T-cell (primary cell): ENCODE measurements around the gene DLG2. TPM values are rescaled to one million over a fixed set of nuclear protein-coding genes. Genes with fewer than 3 reads are reported as not detected.

ENCODE experiments used
- ATAC-seq, 4 experiments: fragments of 200-7000 bp in 3 of 4; fragments of 150-1000 bp in 1 of 4; cut with Tn5 transposase; replicated peaks in 1 of 4; 1 replicate in 3 of 4; 2 replicates in 1 of 4; pipeline ENCODE4 v1.10.0; 2021; ENCODE audit warnings: moderate library complexity in 3 of 4, mild to moderate bottlenecking in 2 of 4, moderate number of reproducible peaks in 1 of 4
- CTCF ChIA-PET, 2 donors: fragments of 300-600 bp; sonication (Branson Sonifier 250); formaldehyde crosslinking; loops; one replicate each; lab custom pipeline; 2022; ENCODE audit warnings: antibody characterized with exemption in 2 of 2; lab: Charles Lee
- POLR2A ChIA-PET, 2 donors: fragments of 300-600 bp; sonication (Branson Sonifier 250); formaldehyde crosslinking; loops; one replicate each; lab custom pipeline; 2022; ENCODE audit warnings: antibody characterized with exemption in 2 of 2; lab: Charles Lee
- DNase-seq, 35 experiments: peaks; one replicate each; pipeline versions ENCODE4 v3.0.0 to v3.0.0-alpha.2; 2013 to 2023
- H3K27ac ChIP-seq: one replicate; pipeline ENCODE4 v1.5.1; 2013; ENCODE audit warnings: low read length
- H3K27me3 ChIP-seq, 2 experiments: replicated peaks in 1 of 2; 1 replicate in 1 of 2; 2 replicates in 1 of 2; pipeline versions ENCODE4 v1.6.1 to v1.7.0; 2013; ENCODE audit warnings: low read length in 1 of 2, mixed read lengths in 1 of 2; ENCODE audit not compliant: control insufficient read depth in 2 of 2, insufficient read depth in 2 of 2; ENCODE audit errors: extremely low read depth in 1 of 2
- H3K36me3 ChIP-seq, 2 donors: 1 replicate in 1 of 2; 2 replicates in 1 of 2; pipeline versions ENCODE4 v1.6.1 to v1.7.0; 2013; ENCODE audit warnings: low read length in 1 of 2; ENCODE audit not compliant: control insufficient read depth in 2 of 2, insufficient read depth in 1 of 2; ENCODE audit errors: extremely low read depth in 1 of 2
- H3K4me1 ChIP-seq, 2 experiments: 1 replicate in 1 of 2; 2 replicates in 1 of 2; pipeline versions ENCODE4 v1.6.1 to v1.7.0; 2013; ENCODE audit warnings: low read length in 2 of 2, mixed read lengths in 1 of 2; ENCODE audit not compliant: insufficient read depth in 2 of 2, control insufficient read depth in 1 of 2; ENCODE audit errors: extremely low read depth in 1 of 2
- H3K4me3 ChIP-seq, 2 donors: 1 replicate in 1 of 2; 2 replicates in 1 of 2; pipeline versions ENCODE4 v1.5.1 to v1.7.0; 2013; ENCODE audit warnings: mild to moderate bottlenecking in 2 of 2, low read length in 1 of 2, moderate library complexity in 1 of 2; ENCODE audit not compliant: control insufficient read depth in 1 of 2; ENCODE audit errors: extremely low read depth in 1 of 2
- H3K9me3 ChIP-seq: 2 replicates; pipeline ENCODE4 v1.7.0; 2013
- H3K27ac Mint-ChIP-seq, 2 donors: one replicate each; pipeline ENCODE4 v1.8.0; 2020 to 2021; ENCODE audit warnings: mild to moderate bottlenecking in 2 of 2, mixed read lengths in 2 of 2
- H3K27me3 Mint-ChIP-seq, 2 donors: one replicate each; pipeline ENCODE4 v1.8.0; 2021 to 2022; ENCODE audit warnings: mixed read lengths in 2 of 2
- H3K36me3 Mint-ChIP-seq: one replicate; pipeline ENCODE4 v1.8.0; 2021; ENCODE audit warnings: mixed read lengths
- H3K4me1 Mint-ChIP-seq, 3 donors: one replicate each; pipeline ENCODE4 v1.8.0; 2020 to 2022; ENCODE audit warnings: mixed read lengths in 3 of 3, mild to moderate bottlenecking in 1 of 3
- H3K4me3 Mint-ChIP-seq, 3 donors: one replicate each; pipeline ENCODE4 v1.8.0; 2020 to 2022; ENCODE audit warnings: mild to moderate bottlenecking in 3 of 3, mixed read lengths in 3 of 3, moderate library complexity in 3 of 3
- H3K9me3 Mint-ChIP-seq, 3 donors: one replicate each; pipeline ENCODE4 v1.8.0; 2020 to 2022; ENCODE audit warnings: mixed read lengths in 3 of 3
- WGBS: methylation state at CpG from one replicate; pipeline ENCODE4 v1.1.5; 2013; ENCODE audit warnings: missing lambda C conversion rate; ENCODE audit not compliant: insufficient coverage; 5-methylcytosine and 5-hydroxymethylcytosine counted together
- total RNA-seq, 35 experiments: library from RNA in 6 of 35; stranded (reverse) in 6 of 35; fragments of 120-200 nt in 1 of 35; gene quantifications; one replicate each; pipeline versions ENCODE4 v1.2.1 to v1.2.4 and lab custom pipeline; 2013 to 2026

DLG2 gene
- total RNA-seq, 5 donors from 2014 or later (not counting 1 experiment from before 2014, with no cell fraction given): 2.3 to 4.1 (median 2.9) TPM

DNA sequence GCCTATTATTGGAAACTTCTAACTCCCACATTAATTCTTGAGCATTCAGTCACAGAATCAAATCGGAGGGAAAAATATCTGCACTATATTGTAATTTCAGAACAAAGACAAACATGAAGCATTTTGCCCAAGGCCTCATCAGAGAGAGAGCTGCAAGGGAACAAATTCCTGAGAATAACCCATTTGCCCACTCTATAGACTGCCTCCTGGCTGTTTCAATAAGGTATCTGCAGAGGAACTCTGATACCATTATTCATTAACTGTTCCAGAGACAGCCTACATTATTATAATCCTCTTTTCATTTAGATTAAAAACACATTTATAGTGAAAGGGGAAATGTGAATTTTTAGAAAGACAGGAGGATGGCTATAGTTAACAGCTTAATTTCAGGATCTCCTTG is 663.9 kb downstream of the DLG2 start:
- H3K27me3 Mint-ChIP-seq: no peaks in the 10 kb centered on the region
- no peaks in the 10 kb centered on the region for H3K4me1 ChIP-seq
- CTCF ChIA-PET: no interaction called here
- no peaks in the 10 kb centered on the region for H3K9me3 ChIP-seq
- no peak overlapping the region for H3K4me3 ChIP-seq
- ATAC-seq (no peak), DNase-seq (no peak)
- WGBS: 100% methylated on average over 1 of the region's 1 CpG
- H3K36me3 ChIP-seq: no peaks in the 10 kb centered on the region
- no peak overlapping the region for H3K27ac Mint-ChIP-seq
- no peaks in the 10 kb centered on the region for H3K27me3 ChIP-seq
- peaks cover 10 to 36% (median 21%) of the 10 kb centered on the region in 3 donors for H3K9me3 Mint-ChIP-seq
- no peaks in the 10 kb centered on the region for H3K36me3 Mint-ChIP-seq
- H3K4me3 Mint-ChIP-seq: no peak overlapping the region
- POLR2A ChIA-PET: no interaction called here
- no peak overlapping the region for H3K27ac ChIP-seq
- no peaks in the 10 kb centered on the region for H3K4me1 Mint-ChIP-seq

DNA sequence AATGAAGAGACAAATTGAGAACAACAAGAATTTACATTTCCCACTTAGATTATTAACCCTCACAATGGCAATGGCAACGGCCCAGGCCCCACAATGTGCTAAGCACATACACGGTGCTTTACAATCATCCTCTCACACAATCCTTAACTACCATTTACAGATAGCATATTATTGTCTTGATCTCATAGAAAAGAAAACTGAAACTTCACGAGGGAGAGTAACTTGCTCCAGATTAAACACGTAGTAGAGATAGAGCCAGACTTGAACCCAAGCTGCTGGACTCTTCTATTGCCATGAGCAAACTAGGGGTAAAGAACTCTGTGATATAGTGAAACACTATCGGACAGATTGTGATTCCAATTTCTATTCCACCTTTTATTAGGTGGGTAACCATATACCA is 665.1 kb downstream of the DLG2 start:
- H3K9me3 Mint-ChIP-seq: peaks cover 10 to 30% (median 24%) of the 10 kb centered on the region in 3 donors
- no peak overlapping the region for H3K27ac Mint-ChIP-seq
- Histone ChIP-seq H3K9me3 (no peaks in the 10 kb centered on the region), H3K36me3 (no peaks in the 10 kb centered on the region), H3K27ac (no peak overlapping the region), H3K4me3 (no peak overlapping the region), H3K4me1 (no peaks in the 10 kb centered on the region), H3K27me3 (no peaks in the 10 kb centered on the region)
- POLR2A ChIA-PET: no interaction called here
- CTCF ChIA-PET: no interaction called here
- H3K36me3 Mint-ChIP-seq: no peaks in the 10 kb centered on the region
- no peak for DNase-seq
- H3K4me3 Mint-ChIP-seq: no peak overlapping the region
- ATAC-seq: no peak
- no peaks in the 10 kb centered on the region for H3K4me1 Mint-ChIP-seq
- 67% methylated on average over 1 of the region's 5 CpGs for WGBS
- H3K27me3 Mint-ChIP-seq: no peaks in the 10 kb centered on the region

DNA sequence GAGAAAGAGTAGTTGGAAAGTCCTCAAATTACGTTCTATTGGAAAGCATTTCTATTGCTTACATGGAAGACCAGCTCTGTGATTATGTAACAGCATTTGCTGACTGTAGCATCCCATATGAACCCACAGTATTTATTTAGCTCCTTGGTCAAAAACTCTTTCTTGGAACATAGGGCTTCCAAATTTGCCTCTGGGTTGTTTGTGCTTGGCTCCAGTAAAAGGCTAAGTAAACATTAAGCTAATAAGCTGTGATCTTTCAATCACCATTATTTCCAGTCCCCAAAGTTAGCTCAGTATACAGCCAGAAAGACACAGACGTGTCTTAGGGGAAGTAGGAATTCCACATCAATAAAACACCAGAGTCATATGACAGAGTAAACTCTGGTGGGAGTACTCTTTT is 668.8 kb downstream of the DLG2 start:
- Mint-ChIP-seq H3K4me3 (no peak overlapping the region), H3K27ac (no peak overlapping the region), H3K36me3 (no peaks in the 10 kb centered on the region), H3K4me1 (no peaks in the 10 kb centered on the region), H3K9me3 (peaks cover 6 to 29% (median 27%) of the 10 kb centered on the region in 3 donors), H3K27me3 (no peaks in the 10 kb centered on the region)
- no peak overlapping the region for H3K27ac ChIP-seq
- ChIA-PET POLR2A (no interaction called here), CTCF (no interaction called here)
- no CpG with 5 or more reads among the region's 2 CpGs for WGBS
- H3K4me1 ChIP-seq: no peaks in the 10 kb centered on the region
- no peaks in the 10 kb centered on the region for H3K9me3 ChIP-seq
- no peaks in the 10 kb centered on the region for H3K36me3 ChIP-seq
- no peaks in the 10 kb centered on the region for H3K27me3 ChIP-seq
- no peak for DNase-seq
- ATAC-seq: no peak
- H3K4me3 ChIP-seq: no peak overlapping the region

DNA sequence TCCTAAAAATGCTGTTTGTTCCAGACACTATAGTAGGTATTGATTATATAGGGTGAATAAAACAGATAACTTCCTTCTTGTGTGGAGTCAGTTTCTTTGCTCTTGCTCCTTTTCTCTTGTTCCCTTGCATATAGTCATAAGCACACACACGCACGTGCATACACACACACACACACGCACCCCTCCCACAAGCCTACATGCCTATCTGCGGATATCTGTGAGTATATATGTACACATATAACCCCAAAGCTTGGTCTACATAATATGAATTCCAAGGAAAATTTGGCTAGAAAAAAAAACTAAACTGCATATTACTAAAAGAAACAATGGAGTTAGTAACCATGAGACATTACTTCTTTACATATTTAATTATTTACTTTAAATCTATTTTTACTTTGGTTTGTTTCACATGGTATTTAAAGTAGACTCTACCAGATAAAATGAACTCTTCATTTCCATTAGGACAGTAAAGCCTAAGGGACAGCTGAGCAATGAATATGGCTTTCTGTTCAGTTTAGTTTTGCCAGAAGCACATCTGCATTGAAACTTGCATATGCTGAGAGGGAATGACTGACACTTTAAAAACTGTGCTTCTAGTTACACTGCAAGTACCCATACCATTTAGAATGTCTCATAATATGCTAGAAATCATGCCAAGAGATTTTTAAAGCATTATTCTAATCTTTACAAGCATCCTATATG is 676.4 kb downstream of the DLG2 start:
- WGBS: no CpG with 5 or more reads among the region's 4 CpGs
- H3K27ac Mint-ChIP-seq: no peak overlapping the region
- H3K4me1 Mint-ChIP-seq: no peaks in the 10 kb centered on the region
- Histone ChIP-seq H3K4me3 (no peak overlapping the region), H3K36me3 (no peaks in the 10 kb centered on the region), H3K27ac (no peak overlapping the region), H3K9me3 (no peaks in the 10 kb centered on the region), H3K27me3 (no peaks in the 10 kb centered on the region), H3K4me1 (no peaks in the 10 kb centered on the region)
- no peaks in the 10 kb centered on the region for H3K36me3 Mint-ChIP-seq
- H3K4me3 Mint-ChIP-seq: no peak overlapping the region
- ChIA-PET POLR2A (no interaction called here), CTCF (no interaction called here)
- H3K27me3 Mint-ChIP-seq: no peaks in the 10 kb centered on the region
- ATAC-seq: no peak
- no peak for DNase-seq
- H3K9me3 Mint-ChIP-seq: peaks cover 14 to 34% (median 26%) of the 10 kb centered on the region in 3 donors

DNA sequence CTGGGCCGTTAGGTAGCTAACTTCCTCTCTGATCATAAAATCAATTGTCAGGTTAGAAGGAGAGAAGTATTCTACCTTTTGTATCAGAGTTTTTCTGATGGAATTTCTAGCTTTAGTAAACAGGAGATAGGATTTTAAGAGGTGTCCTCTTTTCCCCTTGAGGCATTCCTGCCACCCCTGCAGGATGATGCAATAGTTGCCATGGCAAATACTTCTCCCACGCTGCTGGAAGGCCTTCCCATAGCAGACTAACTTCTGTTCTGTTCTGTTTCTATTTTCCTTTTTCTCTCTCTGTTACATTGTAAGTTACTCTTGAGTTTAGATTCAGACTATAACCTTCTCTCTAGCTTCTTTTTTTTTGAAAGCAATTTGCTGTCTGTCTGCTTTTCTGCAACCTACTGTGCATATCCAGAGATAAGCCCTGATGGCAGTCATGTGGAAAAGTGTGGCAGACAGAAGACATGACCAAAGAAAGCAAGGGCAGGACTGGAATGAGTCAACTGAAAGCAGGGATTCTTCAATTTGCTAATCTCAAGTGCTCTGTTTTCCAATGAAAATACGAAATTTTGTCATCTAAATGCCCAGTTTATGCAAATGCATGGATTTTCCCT is 679.1 kb downstream of the DLG2 start:
- Mint-ChIP-seq H3K4me3 (no peak overlapping the region), H3K36me3 (no peaks in the 10 kb centered on the region), H3K27me3 (no peaks in the 10 kb centered on the region), H3K9me3 (peaks cover 17 to 40% (median 28%) of the 10 kb centered on the region in 3 donors), H3K4me1 (no peaks in the 10 kb centered on the region), H3K27ac (no peak overlapping the region)
- H3K27me3 ChIP-seq: no peaks in the 10 kb centered on the region
- no peak overlapping the region for H3K27ac ChIP-seq
- no peaks in the 10 kb centered on the region for H3K36me3 ChIP-seq
- no peak for ATAC-seq
- 29% methylated on average over 1 of the region's 3 CpGs for WGBS
- H3K4me3 ChIP-seq: no peak overlapping the region
- no peak for DNase-seq
- no peaks in the 10 kb centered on the region for H3K4me1 ChIP-seq
- CTCF ChIA-PET: no interaction called here
- no peaks in the 10 kb centered on the region for H3K9me3 ChIP-seq
- POLR2A ChIA-PET: no interaction called here

DNA sequence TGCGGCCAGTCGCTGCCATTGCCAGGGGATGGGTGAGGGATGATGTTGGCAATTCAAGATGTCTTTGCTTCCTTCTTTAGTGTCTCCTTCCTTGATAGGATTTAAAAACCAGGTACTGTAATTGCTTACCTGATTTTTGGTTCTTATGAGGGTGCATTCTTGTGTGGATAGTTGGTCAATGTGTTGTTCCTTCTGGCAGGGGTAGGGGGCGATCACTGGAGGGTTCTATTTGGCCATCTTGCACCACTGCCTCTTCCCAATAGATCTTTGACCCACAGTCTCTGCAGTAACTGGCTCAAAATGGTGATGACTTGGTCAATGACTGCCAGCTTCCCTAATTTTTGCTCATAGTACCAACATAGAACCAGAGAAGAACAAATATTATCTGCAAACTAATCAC is 680.1 kb downstream of the DLG2 start:
- no peaks in the 10 kb centered on the region for H3K4me1 ChIP-seq
- ChIA-PET POLR2A (no interaction called here), CTCF (no interaction called here)
- H3K27me3 Mint-ChIP-seq: no peaks in the 10 kb centered on the region
- H3K9me3 ChIP-seq: no peaks in the 10 kb centered on the region
- H3K9me3 Mint-ChIP-seq: peaks cover 19 to 42% (median 28%) of the 10 kb centered on the region in 3 donors
- H3K4me3 ChIP-seq: no peak overlapping the region
- H3K27me3 ChIP-seq: no peaks in the 10 kb centered on the region
- ATAC-seq (no peak), DNase-seq (no peak)
- H3K4me3 Mint-ChIP-seq: no peak overlapping the region
- no peaks in the 10 kb centered on the region for H3K36me3 Mint-ChIP-seq
- no peaks in the 10 kb centered on the region for H3K4me1 Mint-ChIP-seq
- H3K27ac ChIP-seq: no peak overlapping the region
- no peak overlapping the region for H3K27ac Mint-ChIP-seq
- WGBS: no CpG with 5 or more reads among the region's 3 CpGs
- H3K36me3 ChIP-seq: no peaks in the 10 kb centered on the region
